Measurements from ENCODE around the gene MRPS11. TPM values are rescaled to one million over a fixed set of nuclear protein-coding genes. Genes with fewer than 3 reads are reported as not detected.
A peak's percentile ranks its signal among the peaks of the same experiment; 100 is the strongest.
"Not testable (repeated sequence)": the region's sequence is repeated elsewhere in the genome, so short reads cannot be mapped to it uniquely, and the experiment has no call there.

Gene MRPS11
- total RNA-seq, 4 donors from 2014 or later: 33.5 to 47.8 (median 45.2) TPM

- Histone ChIP-seq H3K27ac (no peak overlapping the region), H3K27me3 (no peaks in the 10 kb centered on the region), H3K4me1 (peaks cover 7 to 8% of the 10 kb centered on the region in 2 donors), H3K4me3 (no peak overlapping the region), H3K9me3 (no peaks in the 10 kb centered on the region), H3K36me3 (peaks cover 0 to 42% of the 10 kb centered on the region in 2 donors)
- ATAC-seq (no peak), DNase-seq (no peak)
- intact Hi-C loops (cut with DNase I; ENCODE audit: low total_unique reads) (no loop called here), in situ Hi-C loops (cut with MboI; ENCODE audit: low sequenced_read_pairs in 4 of 4) (no loop called here)
- no peak for TF ChIP-seq POLR2A (IDR thresholded peaks at IDR 0.05)
- TF ChIP-seq CTCF (IDR thresholded peaks at IDR 0.05 in 4 of 5, conservative IDR thresholded peaks at IDR 0.05 in 1 of 5): no peak
Measured at GRCh38 chr15:88456733-88457132, 10.8 kb upstream of the MRPS11 start.

- no peak for TF ChIP-seq CTCF (IDR thresholded peaks at IDR 0.05 in 4 of 5, conservative IDR thresholded peaks at IDR 0.05 in 1 of 5)
- no peak for TF ChIP-seq POLR2A (IDR thresholded peaks at IDR 0.05)
- no peak overlapping the region for H3K27ac ChIP-seq
- no peak for ATAC-seq
- no peaks in the 10 kb centered on the region for H3K9me3 ChIP-seq
- in situ Hi-C loops (cut with MboI; ENCODE audit: low sequenced_read_pairs in 4 of 4) (no loop called here), intact Hi-C loops (cut with DNase I; ENCODE audit: low total_unique reads) (loop anchor here (10.0 kb wide), 1 partner anchor 621 kb away; the partner anchor contains the start of gene ABHD2)
- H3K36me3 ChIP-seq: peaks cover 0 to 57% of the 10 kb centered on the region in 2 donors
- H3K4me1 ChIP-seq: peaks cover 24 to 32% of the 10 kb centered on the region in 2 donors
- H3K27me3 ChIP-seq: no peaks in the 10 kb centered on the region
- DNase-seq: no peak
- no peak overlapping the region for H3K4me3 ChIP-seq
Measured at GRCh38 chr15:88463870-88464532, 3.5 kb upstream of the MRPS11 start.

GRCh38 chr15:88465633-88466224 is 1.8 kb upstream of the MRPS11 start:
- in situ Hi-C loops (cut with MboI; ENCODE audit: low sequenced_read_pairs in 4 of 4): no loop called here

GRCh38 chr15:88467935-88468528 is 524 bp downstream of the MRPS11 start:
- peak overlapping the region; percentile 90 to 98 (median 94) for H3K27ac ChIP-seq

More at GRCh38 chr15:88465633-88466224, 1.8 kb upstream of the MRPS11 start:
- Histone ChIP-seq H3K27ac (peak overlapping the region in 3 of 4 donors; percentile 90 to 98 (median 93)), H3K4me3 (peak overlapping the region in 3 of 4 donors; percentile 93 to 99 (median 94)), H3K27me3 (no peaks in the 10 kb centered on the region), H3K36me3 (peaks cover 0 to 52% of the 10 kb centered on the region in 2 donors), H3K4me1 (peaks cover 28 to 34% of the 10 kb centered on the region in 2 donors), H3K9me3 (no peaks in the 10 kb centered on the region)
- no peak for ATAC-seq
- no peak for TF ChIP-seq CTCF (IDR thresholded peaks at IDR 0.05 in 4 of 5, conservative IDR thresholded peaks at IDR 0.05 in 1 of 5)
- no peak for TF ChIP-seq POLR2A (IDR thresholded peaks at IDR 0.05)
- intact Hi-C loops (cut with DNase I; ENCODE audit: low total_unique reads): loop anchor here (2.0 to 10.0 kb wide), 5 partner anchors 81 to 869 kb away; partner anchors contain the start of genes ABHD2, DET1, FANCI and POLG
- DNase-seq: peak in 1 of 2 donors; percentile 28

GRCh38 chr15:88468721-88469120 is 1.2 kb downstream of the MRPS11 start:
- H3K27ac ChIP-seq; H3K27me3 ChIP-seq; ATAC-seq; in situ Hi-C loops (cut with MboI; ENCODE audit: low sequenced_read_pairs in 4 of 4); H3K9me3 ChIP-seq; DNase-seq: not testable (repeated sequence)
- intact Hi-C loops (cut with DNase I; ENCODE audit: low total_unique reads): loop anchor here (5.0 to 10.0 kb wide), 2 partner anchors 616 to 774 kb away; partner anchors contain the start of genes ABHD2 and FANCI
- Histone ChIP-seq H3K4me1 (peaks cover 28 to 31% of the 10 kb centered on the region in 2 donors), H3K36me3 (peaks cover 0 to 49% of the 10 kb centered on the region in 2 donors), H3K4me3 (peak overlapping the region in 3 of 4 donors; percentile 93 to 99 (median 94))

More at GRCh38 chr15:88467935-88468528, 524 bp downstream of the MRPS11 start:
- no peak for TF ChIP-seq POLR2A (IDR thresholded peaks at IDR 0.05)
- no peak for TF ChIP-seq CTCF (IDR thresholded peaks at IDR 0.05 in 4 of 5, conservative IDR thresholded peaks at IDR 0.05 in 1 of 5)
- Histone ChIP-seq H3K36me3 (peaks cover 0 to 49% of the 10 kb centered on the region in 2 donors), H3K27me3 (no peaks in the 10 kb centered on the region), H3K4me3 (peak overlapping the region; percentile 87 to 99 (median 94)), H3K4me1 (peaks cover 28 to 34% of the 10 kb centered on the region in 2 donors), H3K9me3 (no peaks in the 10 kb centered on the region)
- intact Hi-C loops (cut with DNase I; ENCODE audit: low total_unique reads) (loop anchor here (2.0 to 10.0 kb wide), 5 partner anchors 79 to 867 kb away; partner anchors contain the start of genes ABHD2, DET1, FANCI and POLG), in situ Hi-C loops (cut with MboI; ENCODE audit: low sequenced_read_pairs in 4 of 4) (no loop called here)
- no peak for ATAC-seq
- no peak for DNase-seq
